ENCODE measurements around the gene MED26. TPM values are rescaled to one million over a fixed set of nuclear protein-coding genes. Genes with fewer than 3 reads are reported as not detected.

The MED26 gene
- total RNA-seq, 4 donors from 2014 or later = 12.0 to 16.6 (median 14.5) TPM

DNA sequence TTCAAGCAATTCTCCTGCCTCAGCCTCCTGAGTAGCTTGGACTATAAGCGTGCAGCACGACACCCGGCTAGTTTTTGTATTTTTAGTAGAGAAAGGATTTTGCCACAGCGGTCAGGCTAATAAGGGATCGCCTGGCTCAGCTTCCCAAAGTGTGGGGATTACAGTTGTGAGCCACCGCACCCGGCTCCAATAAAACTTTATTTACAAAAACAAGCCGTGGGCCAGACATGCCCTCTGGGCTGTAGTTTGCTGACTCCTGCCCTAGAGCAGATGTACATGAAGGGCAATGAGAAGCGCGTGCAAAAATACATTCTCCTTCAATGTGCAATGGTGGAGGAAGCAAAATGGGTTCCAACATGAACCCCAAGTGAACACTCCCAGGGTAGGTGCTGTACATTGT, 13.7 kb upstream of the MED26 start:
- intact Hi-C loops (cut with DNase I; ENCODE audit: low total_unique reads) = no loop called here
- no peak for DNase-seq (ENCODE audit: low spot score in 2 of 2)
- no peak overlapping the region for H3K4me3 ChIP-seq (ENCODE audit: low read depth, poor library complexity, severe bottlenecking)
- TF ChIP-seq POLR2A (IDR thresholded peaks at IDR 0.05) = no peak
- TF ChIP-seq, protein P1, sequence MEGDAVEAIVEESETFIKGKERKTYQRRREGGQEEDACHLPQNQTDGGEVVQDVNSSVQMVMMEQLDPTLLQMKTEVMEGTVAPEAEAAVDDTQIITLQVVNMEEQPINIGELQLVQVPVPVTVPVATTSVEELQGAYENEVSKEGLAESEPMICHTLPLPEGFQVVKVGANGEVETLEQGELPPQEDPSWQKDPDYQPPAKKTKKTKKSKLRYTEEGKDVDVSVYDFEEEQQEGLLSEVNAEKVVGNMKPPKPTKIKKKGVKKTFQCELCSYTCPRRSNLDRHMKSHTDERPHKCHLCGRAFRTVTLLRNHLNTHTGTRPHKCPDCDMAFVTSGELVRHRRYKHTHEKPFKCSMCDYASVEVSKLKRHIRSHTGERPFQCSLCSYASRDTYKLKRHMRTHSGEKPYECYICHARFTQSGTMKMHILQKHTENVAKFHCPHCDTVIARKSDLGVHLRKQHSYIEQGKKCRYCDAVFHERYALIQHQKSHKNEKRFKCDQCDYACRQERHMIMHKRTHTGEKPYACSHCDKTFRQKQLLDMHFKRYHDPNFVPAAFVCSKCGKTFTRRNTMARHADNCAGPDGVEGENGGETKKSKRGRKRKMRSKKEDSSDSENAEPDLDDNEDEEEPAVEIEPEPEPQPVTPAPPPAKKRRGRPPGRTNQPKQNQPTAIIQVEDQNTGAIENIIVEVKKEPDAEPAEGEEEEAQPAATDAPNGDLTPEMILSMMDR (IDR thresholded peaks at IDR 0.05) = no peak
- 97 to 99% methylated on average over 10 of the region's 10 CpGs for WGBS, 2 donors

DNA sequence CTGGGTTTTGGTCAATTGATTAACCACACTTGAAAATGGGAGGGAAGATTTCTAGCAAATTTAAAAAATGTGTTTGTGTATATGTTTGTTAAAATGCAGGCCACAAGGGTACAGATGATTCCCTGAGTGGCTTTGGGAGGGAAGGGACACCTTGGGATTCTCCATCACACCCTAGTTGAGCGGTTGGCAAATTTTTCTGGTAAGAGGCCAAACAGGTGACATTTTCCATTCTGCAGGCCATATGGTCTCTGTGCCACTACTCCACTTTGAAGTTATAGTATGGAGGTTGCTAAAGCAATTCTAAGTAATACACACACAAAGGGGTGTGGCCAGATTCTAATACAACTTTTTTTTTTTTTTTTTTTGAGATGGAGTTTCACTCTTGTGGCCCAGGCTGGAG, 12.9 kb upstream of the MED26 start:
- DNase-seq (ENCODE audit: low spot score in 2 of 2) = no peak
- H3K4me3 ChIP-seq (ENCODE audit: low read depth, poor library complexity, severe bottlenecking) = no peak overlapping the region
- intact Hi-C loops (cut with DNase I; ENCODE audit: low total_unique reads) = no loop called here
- 91 to 92% methylated on average over 1 of the region's 1 CpG for WGBS, 2 donors
- no peak for TF ChIP-seq POLR2A (IDR thresholded peaks at IDR 0.05)
- TF ChIP-seq, protein P1 (IDR thresholded peaks at IDR 0.05) = no peak

DNA sequence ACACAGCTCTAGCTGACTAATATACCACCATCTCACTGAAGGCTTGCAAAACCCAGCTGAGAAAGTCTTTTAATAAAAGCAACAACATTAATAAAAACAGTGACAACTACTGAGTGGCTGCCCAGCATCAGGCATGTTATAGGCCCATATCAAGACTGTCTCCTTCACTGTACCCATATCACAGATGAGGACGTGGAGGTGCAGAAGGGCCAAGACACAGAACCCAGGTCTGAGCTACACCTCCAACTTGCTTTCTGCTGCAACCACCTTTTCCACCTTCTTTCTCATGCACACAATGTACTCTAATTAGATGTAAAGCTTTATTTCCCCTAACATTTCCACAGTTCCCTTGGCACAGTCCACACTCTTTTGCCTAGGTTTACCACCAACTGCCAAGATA, 10.7 kb upstream of the MED26 start:
- intact Hi-C loops (cut with DNase I; ENCODE audit: low total_unique reads) = no loop called here
- no peak for TF ChIP-seq POLR2A (IDR thresholded peaks at IDR 0.05)
- TF ChIP-seq, protein P1 (IDR thresholded peaks at IDR 0.05) = no peak
- no peak overlapping the region for H3K4me3 ChIP-seq (ENCODE audit: low read depth, poor library complexity, severe bottlenecking)
- DNase-seq (ENCODE audit: low spot score in 2 of 2) = no peak
- 90 to 100% methylated on average over 1 of the region's 1 CpG for WGBS, 2 donors

DNA sequence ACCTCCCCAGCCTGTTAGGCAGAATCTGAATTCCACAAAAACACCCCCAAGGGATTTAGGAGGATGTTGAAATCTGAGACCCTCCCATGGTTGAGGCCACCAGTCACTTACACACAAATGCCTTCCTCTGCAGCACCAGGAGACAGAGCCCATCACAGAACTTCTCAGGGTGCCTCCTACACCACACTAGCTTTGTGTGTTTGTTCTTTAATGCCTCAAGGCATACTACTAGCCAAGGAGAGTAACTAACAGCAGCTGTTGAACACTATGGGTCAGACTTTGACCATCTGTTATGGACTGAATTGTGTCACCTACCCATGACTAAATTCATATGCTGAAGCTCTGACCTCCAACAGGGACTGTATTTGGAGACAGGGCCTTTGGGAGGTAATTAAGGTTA, 9.5 kb upstream of the MED26 start:
- intact Hi-C loops (cut with DNase I; ENCODE audit: low total_unique reads) = no loop called here
- no peak overlapping the region for H3K4me3 ChIP-seq (ENCODE audit: low read depth, poor library complexity, severe bottlenecking)
- TF ChIP-seq POLR2A (IDR thresholded peaks at IDR 0.05) = no peak
- TF ChIP-seq, protein P1 (IDR thresholded peaks at IDR 0.05) = no peak
- no peak for DNase-seq (ENCODE audit: low spot score in 2 of 2)

DNA sequence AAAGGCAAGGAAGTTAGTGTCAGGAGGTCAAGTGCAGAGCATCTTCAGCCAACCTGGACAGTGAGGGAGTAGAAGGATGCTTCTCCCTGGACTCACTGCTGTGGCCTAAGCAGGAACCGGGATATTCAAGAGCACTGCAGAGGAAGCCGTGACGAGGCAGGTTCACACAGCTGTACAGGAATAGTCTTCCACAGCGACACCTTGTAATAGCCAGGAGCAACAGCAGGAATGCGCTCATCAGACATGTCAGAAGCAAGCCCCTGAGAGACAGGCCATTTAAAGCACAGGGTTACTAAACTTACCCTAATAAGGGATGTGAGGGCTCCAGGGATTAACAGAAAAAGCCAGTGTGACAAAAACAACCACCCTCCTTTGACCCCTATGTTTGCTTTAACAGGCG, 3.5 kb upstream of the MED26 start:
- no peak overlapping the region for H3K4me3 ChIP-seq (ENCODE audit: low read depth, poor library complexity, severe bottlenecking)
- 93% methylated on average over 6 of the region's 6 CpGs for WGBS, 2 donors
- intact Hi-C loops (cut with DNase I; ENCODE audit: low total_unique reads) = no loop called here
- TF ChIP-seq, protein P1 (IDR thresholded peaks at IDR 0.05) = no peak
- TF ChIP-seq POLR2A (IDR thresholded peaks at IDR 0.05) = no peak
- no peak for DNase-seq (ENCODE audit: low spot score in 2 of 2)

DNA sequence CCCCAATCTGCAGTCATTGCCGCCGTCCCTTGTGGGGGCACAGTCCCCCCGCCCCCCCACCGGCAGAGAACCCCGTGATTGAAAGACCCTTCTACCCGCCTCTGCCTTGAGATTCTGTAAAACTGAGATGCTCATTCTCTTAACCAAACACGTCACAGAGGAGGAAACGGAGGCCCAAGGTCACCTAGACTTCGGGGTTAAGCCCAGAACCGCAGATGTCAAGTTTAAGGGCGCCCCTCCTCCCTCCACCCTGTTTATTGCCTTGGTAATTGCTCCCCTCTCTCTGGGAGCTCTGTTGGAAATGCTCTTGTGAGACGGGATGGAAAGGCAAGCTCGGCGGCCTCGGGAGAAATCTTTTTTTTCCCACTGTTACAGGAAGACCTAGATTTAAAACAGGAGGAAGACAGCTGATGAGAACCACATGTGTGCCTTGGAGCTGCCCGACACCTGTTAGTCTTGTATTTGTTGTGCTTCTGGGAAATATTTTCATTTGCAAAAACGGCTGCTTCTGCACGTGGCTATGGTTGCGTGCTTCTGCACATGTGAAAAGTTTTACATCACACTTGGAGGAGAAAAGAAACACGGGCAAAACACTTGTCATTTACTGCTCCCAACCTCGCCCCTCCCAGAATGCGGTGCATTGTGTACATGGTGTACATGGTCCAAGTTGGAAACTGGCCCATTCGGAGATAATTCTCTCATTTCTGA, 1.1 kb upstream of the MED26 start:
- DNase-seq (ENCODE audit: low spot score in 2 of 2) = peak in 1 of 2 donors; percentile 42
- 6% methylated on average over 19 to 20 of the region's 23 CpGs for WGBS, 2 donors
- H3K4me3 ChIP-seq (ENCODE audit: low read depth, poor library complexity, severe bottlenecking) = peak overlapping the region; percentile 68
- TF ChIP-seq, protein P1 (IDR thresholded peaks at IDR 0.05) = no peak
- TF ChIP-seq POLR2A (IDR thresholded peaks at IDR 0.05) = no peak
- intact Hi-C loops (cut with DNase I; ENCODE audit: low total_unique reads) = no loop called here

Measured in lower leg skin (tissue), 4 donors.